NT2/D1 (cell line): Measurements from ENCODE around the gene MADD.

Experiments used
- SUZ12 ChIP-seq: IDR thresholded peaks from 2 replicates; pipeline ENCODE4 v1.6.1; 2011; ENCODE audit not compliant: insufficient read length, insufficient read depth; ENCODE audit errors: extremely low read depth
- YY1 ChIP-seq: IDR thresholded peaks from 2 replicates; pipeline ENCODE4 v1.6.1; 2011; ENCODE audit not compliant: insufficient read length, insufficient read depth
- ZNF274 ChIP-seq: IDR thresholded peaks from 2 replicates; pipeline ENCODE4 v1.6.1; 2011; ENCODE audit warnings: mild to moderate bottlenecking, low read depth, low read length

- no peak for TF ChIP-seq ZNF274
- TF ChIP-seq YY1: no peak
- TF ChIP-seq SUZ12: no peak
Measured at GRCh38 chr11:47276923-47277322, 7.0 kb downstream of the MADD start.
